ENCODE data around the gene KCNQ5. TPM values are rescaled to one million over a fixed set of nuclear protein-coding genes. Genes with fewer than 3 reads are reported as not detected.

KCNQ5 gene
- total and polyA plus RNA-seq, 2 of the 8 experiments (the other 6 are each of a cell fraction or from before 2014, with no cell fraction given) = 0.83 to 1.2 TPM

DNA sequence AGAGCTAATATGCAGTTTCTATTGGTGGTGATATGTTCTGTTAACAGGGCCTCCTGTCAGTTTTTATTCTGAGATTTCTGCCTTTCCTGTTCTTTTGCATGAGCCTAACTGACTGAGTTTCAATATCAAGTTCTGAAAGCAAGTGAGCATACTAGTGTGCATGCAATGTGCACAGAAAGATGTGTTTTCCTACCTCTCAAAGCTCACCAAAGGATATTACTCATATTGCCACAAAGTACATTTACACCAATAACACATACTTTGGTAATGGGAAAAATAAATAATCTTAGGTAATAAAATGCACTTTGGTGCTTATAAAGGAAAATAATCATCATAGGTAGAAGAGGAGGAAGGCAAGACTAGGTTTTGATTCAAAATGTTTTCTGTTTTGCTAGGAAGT is 408.4 kb downstream of the KCNQ5 start:
- Histone ChIP-seq H4K20me1 (replicated peaks in 1 of 2; ENCODE audit: control insufficient read depth in 1 of 2, insufficient read depth in 2 of 2, low read length in 2 of 2) (no peaks in the 10 kb centered on the region), H2AK5ac (ENCODE audit: low read depth, low read length) (no peak overlapping the region), H2BK5ac (ENCODE audit: low read depth, low read length) (no peak overlapping the region), H4K5ac (ENCODE audit: insufficient read length, low read depth, low read length) (no peak overlapping the region), H3K4me3 (ENCODE audit: extremely low read depth in 1 of 4, insufficient read depth in 2 of 4, low read depth in 3 of 4, low read length in 4 of 4) (no peak overlapping the region), H3K4ac (replicated peaks; ENCODE audit: insufficient read length, low read depth, low read length) (no peak overlapping the region), H3K14ac (ENCODE audit: insufficient read length) (no peak overlapping the region), H3K27ac (ENCODE audit: low read depth, low read length) (no peak overlapping the region), H2BK120ac (replicated peaks; ENCODE audit: low read depth, low read length) (no peak overlapping the region), H2BK20ac (ENCODE audit: low read length) (no peak overlapping the region), H3K79me1 (ENCODE audit: low read depth, low read length) (no peaks in the 10 kb centered on the region), H3K9me3 (ENCODE audit: insufficient read depth in 2 of 2, low read depth in 1 of 2, low read length in 1 of 2) (no peaks in the 10 kb centered on the region), H3K9ac (replicated peaks in 1 of 4; ENCODE audit: extremely low read depth in 1 of 4, low read depth in 3 of 4, low read length in 3 of 4) (no peak overlapping the region), H3K23me2 (ENCODE audit: low read depth, low read length) (no peaks in the 10 kb centered on the region), H3K79me2 (ENCODE audit: control insufficient read depth in 1 of 2, insufficient read depth in 2 of 2, low read length in 2 of 2) (no peaks in the 10 kb centered on the region), H3K23ac (ENCODE audit: insufficient read length) (no peak overlapping the region), H3K18ac (ENCODE audit: extremely low read depth, low read length) (no peak overlapping the region), H3K4me2 (ENCODE audit: insufficient read depth in 1 of 2, low read depth in 2 of 2, low read length in 2 of 2) (no peak overlapping the region), H3K36me3 (ENCODE audit: control insufficient read depth in 2 of 4, insufficient read depth in 4 of 4, low read length in 3 of 4) (no peaks in the 10 kb centered on the region), H2BK15ac (ENCODE audit: low read length) (no peak overlapping the region), H3K4me1 (replicated peaks in 1 of 4; ENCODE audit: control insufficient read depth in 3 of 4, insufficient read depth in 4 of 4, low read length in 3 of 4) (peaks cover 2 to 11% (median 8%) of the 10 kb centered on the region in 4 experiments; a peak in 6 of 7 replicates), H4K91ac (replicated peaks; ENCODE audit: insufficient read length, low read length) (no peak overlapping the region), H3K56ac (replicated peaks; ENCODE audit: insufficient read length, low read depth, low read length) (no peak overlapping the region), H2AFZ (ENCODE audit: low read length) (no peak overlapping the region), H3K27me3 (replicated peaks in 1 of 4; ENCODE audit: control insufficient read depth in 3 of 4, extremely low read depth in 1 of 4, insufficient read depth in 3 of 4, low read length in 3 of 4) (peaks cover 0 to 2% (median 0%) of the 10 kb centered on the region in 4 experiments; a peak in 1 of 7 replicates), H2BK12ac (ENCODE audit: low read depth, low read length) (no peak overlapping the region), H4K8ac (ENCODE audit: extremely low read depth, insufficient read depth, low read length) (no peak overlapping the region)
- ChIA-PET CTCF (ENCODE audit: partially characterized antibody) (interaction anchor here (1.1 to 1.5 kb wide), 2 partner anchors 91 to 99 kb away, joined by 3 to 4 read pairs; no protein-coding TSS in a partner anchor), POLR2A (ENCODE audit: partially characterized antibody) (interaction anchor here (0.6 to 0.9 kb wide), 2 partner anchors 11 to 112 kb away, joined by 3 read pairs; no protein-coding TSS in a partner anchor)
- DNase-seq (ENCODE audit: low read depth in 1 of 2, low spot score in 2 of 2) (no peak), FAIRE-seq (no peak)
- TF ChIP-seq ASH2L (IDR thresholded peaks at IDR 0.05; ENCODE audit: low read length) = no peak
- TF ChIP-seq RFX5 (IDR thresholded peaks at IDR 0.05; ENCODE audit: borderline replicate concordance, low read depth, low read length) = no peak
- TF ChIP-seq TCF12 (IDR thresholded peaks at IDR 0.05; ENCODE audit: low read depth, low read length) = no peak
- TF ChIP-seq RAD21 (IDR thresholded peaks at IDR 0.05 in 1 of 2, conservative IDR thresholded peaks at IDR 0.05 in 1 of 2; ENCODE audit: low read depth in 2 of 2, low read length in 2 of 2) = no peak
- TF ChIP-seq EZH2 (IDR thresholded peaks at IDR 0.05; ENCODE audit: low read depth, low read length, severe bottlenecking) = no peak
- no peak for TF ChIP-seq FOSL1 (IDR thresholded peaks at IDR 0.05; ENCODE audit: insufficient read depth, low read depth, low read length)

Measured in H1 (cell line).